Measurements from ENCODE around the gene ENTPD7. TPM values are rescaled to one million over a fixed set of nuclear protein-coding genes. Genes with fewer than 3 reads are reported as not detected.
A peak's percentile ranks its signal among the peaks of the same experiment; 100 is the strongest.

Gene ENTPD7
- total RNA-seq, 1 donor from 2014 or later, result 22.9 TPM

- Mint-ChIP-seq H3K9me3 (no peaks in the 10 kb centered on the region), H3K36me3 (peaks cover 50% of the 10 kb centered on the region), H3K27ac (no peak overlapping the region), H3K4me1 (ENCODE audit: unreplicated experiment) (no peaks in the 10 kb centered on the region), H3K27me3 (no peaks in the 10 kb centered on the region), H3K4me3 (no peak overlapping the region)
- no peak for DNase-seq (ENCODE audit: extremely low spot score, unreplicated experiment)
- TF ChIP-seq CTCF (conservative IDR thresholded peaks at IDR 0.05), result no peak
Observed at GRCh38 chr10:99698504-99699080, 39.3 kb downstream of the ENTPD7 start.

GRCh38 chr10:99700649-99701048, 41.3 kb downstream of the ENTPD7 start:
- no peak for TF ChIP-seq CTCF (conservative IDR thresholded peaks at IDR 0.05)
- no peaks in the 10 kb centered on the region for H3K27me3 Mint-ChIP-seq
- peaks cover 49% of the 10 kb centered on the region for H3K36me3 Mint-ChIP-seq
- H3K4me3 Mint-ChIP-seq, result no peak overlapping the region
- H3K9me3 Mint-ChIP-seq, result no peaks in the 10 kb centered on the region
- H3K27ac Mint-ChIP-seq, result no peak overlapping the region
- no peak for DNase-seq (ENCODE audit: extremely low spot score, unreplicated experiment)
- no peaks in the 10 kb centered on the region for H3K4me1 Mint-ChIP-seq (ENCODE audit: unreplicated experiment)

GRCh38 chr10:99708428-99709012, 49.2 kb downstream of the ENTPD7 start:
- Mint-ChIP-seq H3K4me3 (no peak overlapping the region), H3K9me3 (no peaks in the 10 kb centered on the region), H3K4me1 (ENCODE audit: unreplicated experiment) (no peaks in the 10 kb centered on the region), H3K27ac (no peak overlapping the region), H3K36me3 (peaks cover 19% of the 10 kb centered on the region), H3K27me3 (no peaks in the 10 kb centered on the region)
- no peak for DNase-seq (ENCODE audit: extremely low spot score, unreplicated experiment)
- no peak for TF ChIP-seq CTCF (conservative IDR thresholded peaks at IDR 0.05)

GRCh38 chr10:99709480-99710229, 50.3 kb downstream of the ENTPD7 start:
- DNase-seq (ENCODE audit: extremely low spot score, unreplicated experiment), result no peak
- no peaks in the 10 kb centered on the region for H3K9me3 Mint-ChIP-seq
- H3K27ac Mint-ChIP-seq, result peak overlapping the region; percentile 50
- no peak for TF ChIP-seq CTCF (conservative IDR thresholded peaks at IDR 0.05)
- peaks cover 18% of the 10 kb centered on the region for H3K36me3 Mint-ChIP-seq
- H3K4me3 Mint-ChIP-seq, result no peak overlapping the region
- H3K4me1 Mint-ChIP-seq (ENCODE audit: unreplicated experiment), result no peaks in the 10 kb centered on the region
- no peaks in the 10 kb centered on the region for H3K27me3 Mint-ChIP-seq

- H3K4me3 Mint-ChIP-seq, result no peak overlapping the region
- TF ChIP-seq CTCF (conservative IDR thresholded peaks at IDR 0.05), result peak; percentile 64
- peaks cover 21% of the 10 kb centered on the region for H3K36me3 Mint-ChIP-seq
- H3K27me3 Mint-ChIP-seq, result no peaks in the 10 kb centered on the region
- H3K27ac Mint-ChIP-seq, result no peak overlapping the region
- DNase-seq (ENCODE audit: extremely low spot score, unreplicated experiment), result no peak
- H3K9me3 Mint-ChIP-seq, result no peaks in the 10 kb centered on the region
- no peaks in the 10 kb centered on the region for H3K4me1 Mint-ChIP-seq (ENCODE audit: unreplicated experiment)
Observed at GRCh38 chr10:99711129-99711719, 51.9 kb downstream of the ENTPD7 start.

All from type B pancreatic cell (in vitro differentiated cells).